ENCODE measurements around the gene PPM1E. TPM values are rescaled to one million over a fixed set of nuclear protein-coding genes. Genes with fewer than 3 reads are reported as not detected.

Gene PPM1E
- total and polyA plus RNA-seq, 2 of the 4 experiments (the other 2 are of a cell fraction), result under 0.01 to 0.05 TPM

GRCh38 chr17:58783380-58783779 is 27.7 kb downstream of the PPM1E start:
- H3K18ac ChIP-seq (ENCODE audit: low read depth, low read length), result no peak overlapping the region
- H2BK15ac ChIP-seq (ENCODE audit: low read depth, low read length), result no peak overlapping the region
- intact Hi-C loops (cut with micrococcal nuclease), result loop anchor here (10.0 kb wide), 1 partner anchor 269 kb away; the partner anchor contains the start of gene MTMR4
- POLR2A ChIA-PET (ENCODE audit: unreplicated experiment), result no interaction called here
- H4K91ac ChIP-seq (ENCODE audit: insufficient read depth, low read depth, low read length), result no peak overlapping the region
- H2BK20ac ChIP-seq (ENCODE audit: low read depth, low read length), result no peak overlapping the region
- dilution Hi-C loops (cut with HindIII; ENCODE audit: low sequenced_read_pairs, unreplicated experiment), result no loop called here
- H2AFZ ChIP-seq (replicated peaks; ENCODE audit: low read length, poor library complexity), result no peak overlapping the region
- H3K27ac ChIP-seq (ENCODE audit: insufficient read depth, low read length), result no peak overlapping the region
- no peak overlapping the region for H2BK120ac ChIP-seq (ENCODE audit: low read depth, low read length)
- no peak overlapping the region for H3K4ac ChIP-seq (ENCODE audit: low read depth, low read length)
- no peak overlapping the region for H4K8ac ChIP-seq (ENCODE audit: low read depth in 2 of 2, low read length in 2 of 2)
- no peak overlapping the region for H2AK5ac ChIP-seq (ENCODE audit: low read depth, low read length)
- no peak overlapping the region for H4K5ac ChIP-seq (ENCODE audit: low read depth, low read length)
- WGBS, 2 experiments (ENCODE audit: extremely low coverage in 2 of 2, insufficient read length in 1 of 2), result no CpG with 5 or more reads among the region's 4 CpGs
- H3K9me3 ChIP-seq (ENCODE audit: control insufficient read depth, insufficient read depth, low read length), result no peaks in the 10 kb centered on the region
- H3K9ac ChIP-seq (ENCODE audit: low read depth, low read length), result no peak overlapping the region
- no peaks in the 10 kb centered on the region for H3K4me1 ChIP-seq (ENCODE audit: control insufficient read depth, insufficient read depth, low read length)
- no peaks in the 10 kb centered on the region for H3K9me1 ChIP-seq (ENCODE audit: insufficient read depth, low read length)
- DNase-seq (no peak), ATAC-seq (ENCODE audit: low read depth) (no peak)
- no peak overlapping the region for H2BK5ac ChIP-seq (ENCODE audit: low read depth, low read length, poor library complexity, severe bottlenecking)
- in situ Hi-C loops (cut with MboI; ENCODE audit: low sequenced_read_pairs), result no loop called here
- H3K23ac ChIP-seq (ENCODE audit: low read depth, low read length), result no peak overlapping the region
- H3K36me3 ChIP-seq (ENCODE audit: control insufficient read depth, insufficient read depth, low read length), result no peaks in the 10 kb centered on the region
- H3K4me2 ChIP-seq (ENCODE audit: low read depth, low read length), result no peak overlapping the region
- H3K14ac ChIP-seq (replicated peaks; ENCODE audit: low read depth, low read length), result no peak overlapping the region
- H2AK9ac ChIP-seq (replicated peaks; ENCODE audit: low read depth, low read length, poor library complexity), result no peak overlapping the region
- H3K4me3 ChIP-seq (ENCODE audit: insufficient read depth, low read depth, low read length), result no peak overlapping the region
- no peaks in the 10 kb centered on the region for H3K79me1 ChIP-seq (ENCODE audit: low read depth in 1 of 2, low read length in 2 of 2)
- no peaks in the 10 kb centered on the region for H3K27me3 ChIP-seq (ENCODE audit: control insufficient read depth, insufficient read depth, low read length)
- no peak overlapping the region for H3K56ac ChIP-seq (ENCODE audit: extremely low read depth, insufficient read depth, low read length)
- CTCF ChIA-PET, result no interaction called here
- no TSS peak for BruUV-seq (replicated peaks)
- no peaks in the 10 kb centered on the region for H4K20me1 ChIP-seq (ENCODE audit: insufficient read depth, low read length)
- no peak for TF ChIP-seq MXI1 (IDR thresholded peaks at IDR 0.05; ENCODE audit: borderline replicate concordance, low read depth, low read length)
- no peak for TF ChIP-seq CHD1 (IDR thresholded peaks at IDR 0.05; ENCODE audit: low read depth, low read length)
- no peak for TF ChIP-seq ELK1 (IDR thresholded peaks at IDR 0.05; ENCODE audit: borderline replicate concordance, low read depth, low read length)
- no peak for TF ChIP-seq SMC3 (IDR thresholded peaks at IDR 0.05; ENCODE audit: low read depth, low read length)
- TF ChIP-seq BHLHE40 (IDR thresholded peaks at IDR 0.05; ENCODE audit: low read depth, low read length), result no peak

Measured in IMR-90 (cell line).